ENCODE results near the gene NRG3. TPM values are rescaled to one million over a fixed set of nuclear protein-coding genes. Genes with fewer than 3 reads are reported as not detected.

NRG3 gene
- total and polyA plus RNA-seq, 12 donors: 0.03 to 0.73 (median 0.13) TPM; not detected in 5

DNA sequence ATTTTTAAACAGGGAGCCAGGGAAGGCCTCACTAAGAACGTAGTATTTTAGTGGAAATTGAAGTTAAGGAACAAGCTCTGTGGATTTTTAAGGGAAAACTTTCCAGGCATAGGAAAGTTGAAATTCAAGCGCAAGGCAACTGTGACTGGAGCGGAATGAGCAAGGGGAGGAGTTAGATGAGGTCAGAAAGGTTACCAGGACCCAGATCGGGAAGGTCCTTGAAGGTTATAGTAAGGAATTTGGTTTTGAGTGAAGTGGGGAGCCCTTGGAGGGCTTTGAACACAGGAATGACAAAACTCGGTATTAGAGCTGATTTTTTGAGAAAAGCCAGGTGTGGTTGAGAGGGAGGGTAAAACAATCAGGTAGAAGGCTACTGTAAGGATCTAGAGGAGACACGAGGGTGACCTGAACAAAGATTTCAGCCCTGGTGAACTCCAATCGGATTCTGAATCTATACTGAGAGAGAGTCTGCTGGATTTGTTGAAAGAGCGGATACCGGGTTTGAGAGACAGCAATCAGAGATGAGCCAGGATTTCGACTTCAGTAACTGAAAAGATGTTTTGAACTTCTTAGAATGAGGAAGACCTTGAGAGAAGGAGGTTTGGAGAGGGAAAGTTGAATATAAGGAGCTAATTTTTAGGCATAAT, 1013.9 kb downstream of the NRG3 start:
- TF ChIP-seq CTCF (IDR thresholded peaks at IDR 0.05): no peak
- H3K4me3 ChIP-seq: no peak overlapping the region
- no peak for DNase-seq
- no peaks in the 10 kb centered on the region for H3K4me1 ChIP-seq
- no peak for ATAC-seq
- no peaks in the 10 kb centered on the region for H3K36me3 ChIP-seq
- intact Hi-C loops (cut with DNase I): no loop called here
- H3K27ac ChIP-seq: no peak overlapping the region
- H3K9me3 ChIP-seq: no peaks in the 10 kb centered on the region
- no peaks in the 10 kb centered on the region for H3K27me3 ChIP-seq
- 72 to 74% methylated on average over 10 of the region's 10 CpGs for WGBS, 2 donors

DNA sequence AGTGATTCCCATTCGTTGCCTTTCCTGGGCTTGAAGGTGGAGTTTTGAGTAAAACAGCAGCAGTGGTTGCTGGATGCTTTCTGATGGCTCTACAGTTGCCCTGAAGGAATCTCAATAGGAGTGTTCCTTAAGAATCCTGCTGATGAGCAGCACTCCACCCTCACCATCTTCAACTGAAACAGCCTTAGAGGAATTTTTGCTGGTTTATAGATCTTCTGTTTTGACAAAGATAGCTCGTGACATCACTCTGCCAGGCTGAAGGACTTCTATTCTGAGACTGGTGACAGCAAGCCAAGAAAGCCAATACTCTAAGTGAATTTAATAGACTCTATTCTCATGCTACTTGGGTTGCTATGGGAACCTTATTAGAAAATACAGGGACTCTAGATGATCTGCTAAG, 1014.7 kb downstream of the NRG3 start:
- intact Hi-C loops (cut with DNase I): no loop called here
- WGBS, 2 donors: 32 to 36% methylated on average over 2 of the region's 2 CpGs
- no peak for DNase-seq
- no peak overlapping the region for H3K27ac ChIP-seq
- no peaks in the 10 kb centered on the region for H3K9me3 ChIP-seq
- no peaks in the 10 kb centered on the region for H3K27me3 ChIP-seq
- H3K4me1 ChIP-seq: no peaks in the 10 kb centered on the region
- TF ChIP-seq CTCF (IDR thresholded peaks at IDR 0.05): no peak
- ATAC-seq: no peak
- no peaks in the 10 kb centered on the region for H3K36me3 ChIP-seq
- H3K4me3 ChIP-seq: no peak overlapping the region

DNA sequence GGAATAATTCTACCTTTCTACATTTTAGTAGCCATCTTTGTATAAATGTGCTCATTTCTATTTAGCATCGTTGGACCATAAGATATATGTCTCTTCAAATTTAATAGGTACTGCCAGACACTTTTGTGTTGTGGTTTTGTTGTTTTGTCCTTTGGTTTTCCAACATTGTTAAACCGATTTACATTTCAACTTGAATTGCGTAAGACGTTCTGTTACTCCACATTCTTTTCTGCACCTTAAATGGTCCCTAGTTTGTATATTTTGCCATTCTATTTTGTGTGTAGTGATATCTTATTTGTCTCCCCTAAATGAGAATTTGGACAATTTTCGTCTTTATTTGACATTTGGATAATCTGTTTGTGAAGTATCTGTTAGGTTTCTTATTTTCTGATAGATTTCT, 1015.6 kb downstream of the NRG3 start:
- ATAC-seq (no peak), DNase-seq (no peak)
- no peak overlapping the region for H3K27ac ChIP-seq
- no peaks in the 10 kb centered on the region for H3K9me3 ChIP-seq
- intact Hi-C loops (cut with DNase I): no loop called here
- no peak for TF ChIP-seq CTCF (IDR thresholded peaks at IDR 0.05)
- H3K27me3 ChIP-seq: no peaks in the 10 kb centered on the region
- 91 to 94% methylated on average over 5 of the region's 5 CpGs for WGBS, 2 donors
- H3K36me3 ChIP-seq: no peaks in the 10 kb centered on the region
- no peak overlapping the region for H3K4me3 ChIP-seq
- H3K4me1 ChIP-seq: no peaks in the 10 kb centered on the region

GRCh38 chr10:82908096-82908495, 1033.1 kb downstream of the NRG3 start:
- intact Hi-C loops (cut with DNase I): no loop called here
- no peak for ATAC-seq

More at GRCh38 chr10:82908096-82908495, 1033.1 kb downstream of the NRG3 start:
- 81 to 92% methylated on average over 1 of the region's 1 CpG for WGBS, 2 donors
- Histone ChIP-seq H3K27ac (no peak overlapping the region), H3K4me1 (no peaks in the 10 kb centered on the region), H3K36me3 (no peaks in the 10 kb centered on the region), H3K27me3 (no peaks in the 10 kb centered on the region), H3K4me3 (no peak overlapping the region), H3K9me3 (peaks cover 0 to 13% (median 0%) of the 10 kb centered on the region in 11 donors)
- no peak for DNase-seq
- TF ChIP-seq CTCF (IDR thresholded peaks at IDR 0.05): no peak

Measured in heart right ventricle (tissue), 16 donors.